T-helper 22 cell (primary cell): ENCODE results near the gene KCNK13.

ENCODE experiments used
- DNase-seq: peaks from one replicate; pipeline ENCODE4 v3.0.0-alpha.2; 2020; ENCODE audit warnings: low read depth

Gene KCNK13

DNA sequence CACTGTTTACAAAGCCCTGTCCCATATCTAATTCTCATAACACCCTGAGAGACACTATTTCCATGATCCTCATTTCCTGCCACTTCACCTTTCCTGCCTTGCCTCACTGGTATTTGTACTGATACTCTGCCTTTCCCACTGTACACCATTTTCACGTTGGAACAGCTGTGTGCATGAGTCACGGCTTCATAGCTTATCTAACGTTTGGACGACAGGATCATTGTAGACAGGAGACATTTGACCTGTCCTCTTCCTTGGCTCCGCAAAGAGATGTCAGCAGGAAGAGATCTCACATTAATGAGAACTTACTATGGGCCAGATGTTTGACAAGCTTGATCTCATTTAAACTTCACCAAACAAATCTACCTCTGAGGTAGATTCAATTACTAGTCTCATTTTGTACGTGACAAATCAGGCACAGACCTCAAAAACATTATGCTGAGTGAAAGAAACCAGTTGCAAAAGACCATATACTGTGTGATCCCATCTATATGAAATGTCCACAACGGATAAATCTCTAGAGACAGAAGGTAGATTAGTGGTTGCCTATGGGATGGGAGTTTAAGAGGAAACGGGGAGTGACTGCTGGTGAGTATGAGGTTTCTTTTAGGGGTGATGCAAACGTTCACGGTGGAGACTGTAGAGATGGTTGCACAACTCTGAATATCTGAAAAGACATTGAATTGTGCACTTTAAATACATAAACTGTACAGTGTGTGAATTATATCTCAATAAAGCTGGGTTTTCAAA lies 71.2 kb downstream of the KCNK13 start:
- DNase-seq: no peak

DNA sequence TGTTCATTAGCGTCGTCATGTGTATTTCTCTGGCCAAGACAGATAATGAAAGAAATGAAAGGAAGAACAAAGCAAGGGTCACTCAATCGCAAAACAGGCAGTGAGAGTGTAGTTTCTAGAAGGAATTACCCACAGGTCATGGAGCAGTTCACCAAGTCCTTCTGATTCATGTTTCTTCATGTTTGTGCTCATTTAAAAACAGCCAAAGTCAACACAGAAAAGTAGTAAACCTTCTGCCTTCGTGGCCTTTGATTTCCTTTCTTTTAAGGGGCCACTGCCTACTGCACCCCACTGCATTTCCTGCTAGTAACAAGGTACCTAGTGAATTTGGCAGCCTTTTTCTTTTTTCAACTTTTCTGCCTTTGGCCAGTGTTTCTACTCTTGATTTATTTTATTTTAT lies 75.1 kb downstream of the KCNK13 start:
- no peak for DNase-seq

DNA sequence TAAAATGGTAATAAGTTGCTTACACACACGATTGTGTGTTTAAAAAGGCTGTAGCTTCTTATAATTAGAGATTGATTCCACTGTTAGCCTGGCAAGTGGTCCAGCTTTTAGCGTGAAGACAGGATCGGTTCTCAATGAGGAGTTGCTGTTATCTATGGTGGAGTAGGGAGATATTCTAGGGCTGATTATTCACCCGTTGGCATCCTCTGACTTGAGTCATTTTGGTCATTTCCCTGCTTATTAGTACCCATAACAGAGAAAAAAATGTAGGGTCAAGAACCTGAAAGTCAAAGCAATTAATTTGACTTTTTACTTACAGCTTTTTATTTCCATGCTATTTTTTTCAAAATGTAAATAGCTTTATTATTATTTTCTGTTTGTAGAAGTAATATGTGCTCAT lies 76.0 kb downstream of the KCNK13 start:
- DNase-seq: no peak

DNA sequence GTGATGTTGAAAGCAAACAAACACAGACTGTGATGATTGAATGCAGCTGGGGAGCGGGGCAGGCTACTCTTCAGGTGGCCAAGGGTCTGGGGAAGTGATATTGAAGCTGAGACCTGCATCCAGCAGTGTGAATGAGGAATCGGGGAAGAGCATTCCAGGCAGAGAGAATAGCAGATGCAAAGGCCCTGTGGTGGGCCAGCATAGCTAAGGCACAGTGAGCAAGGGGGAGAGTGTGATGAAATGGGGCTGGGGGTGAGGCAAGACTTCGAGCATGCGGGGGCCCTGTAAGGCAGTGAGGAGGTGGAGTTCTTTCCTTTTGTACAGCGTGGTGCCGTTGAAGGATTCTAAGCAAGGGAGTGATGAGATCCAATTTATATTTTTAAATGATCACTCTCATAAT lies 77.4 kb downstream of the KCNK13 start:
- DNase-seq: no peak

DNA sequence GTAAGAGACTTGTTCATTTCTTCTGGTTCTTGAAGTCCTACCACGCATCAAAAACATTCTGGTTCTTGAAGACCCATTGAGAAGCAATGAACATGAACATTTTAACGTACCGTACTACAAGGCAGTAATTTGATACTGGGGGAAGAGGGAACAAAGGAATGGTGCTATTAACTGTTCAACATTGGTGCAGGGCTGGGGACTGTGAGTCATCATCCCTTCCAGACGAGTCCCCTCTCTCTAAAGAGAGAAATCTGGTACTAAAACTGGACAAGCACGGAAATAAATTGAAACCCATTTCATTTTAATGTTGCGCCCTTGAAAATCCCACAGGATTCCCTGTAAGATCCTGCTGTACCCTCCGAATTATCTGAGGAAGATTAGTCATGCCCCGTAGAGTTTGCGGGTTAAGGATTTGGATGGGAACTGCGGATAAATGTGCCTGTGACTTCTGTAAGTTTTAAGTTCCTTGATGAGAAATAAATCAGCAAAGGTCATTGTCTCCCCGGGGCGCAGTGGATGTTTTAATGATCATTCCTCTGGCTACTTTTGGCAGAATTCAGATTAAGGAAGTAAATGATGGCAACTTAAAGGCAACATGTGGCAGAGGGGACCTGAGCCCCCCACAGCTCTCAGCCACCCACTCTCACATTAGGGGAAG lies 78.6 kb downstream of the KCNK13 start:
- no peak for DNase-seq

DNA sequence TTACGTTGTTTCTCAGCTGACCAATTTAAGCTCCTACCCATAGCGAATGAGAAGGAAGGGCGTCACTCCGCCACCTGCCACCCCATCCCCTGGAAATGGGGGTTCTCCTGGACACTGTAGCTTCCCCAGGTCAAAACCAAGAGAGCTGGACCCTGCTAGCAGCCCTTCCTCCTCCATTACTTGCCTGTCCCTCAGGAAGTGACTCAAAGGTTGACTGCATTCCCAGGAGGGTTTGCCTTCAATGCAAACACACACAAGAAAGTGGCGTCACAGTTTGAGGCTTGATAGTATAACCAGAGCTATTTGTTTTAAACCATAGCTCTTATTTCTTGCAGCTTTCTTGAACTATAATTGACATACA lies 79.1 kb downstream of the KCNK13 start:
- DNase-seq: no peak

DNA sequence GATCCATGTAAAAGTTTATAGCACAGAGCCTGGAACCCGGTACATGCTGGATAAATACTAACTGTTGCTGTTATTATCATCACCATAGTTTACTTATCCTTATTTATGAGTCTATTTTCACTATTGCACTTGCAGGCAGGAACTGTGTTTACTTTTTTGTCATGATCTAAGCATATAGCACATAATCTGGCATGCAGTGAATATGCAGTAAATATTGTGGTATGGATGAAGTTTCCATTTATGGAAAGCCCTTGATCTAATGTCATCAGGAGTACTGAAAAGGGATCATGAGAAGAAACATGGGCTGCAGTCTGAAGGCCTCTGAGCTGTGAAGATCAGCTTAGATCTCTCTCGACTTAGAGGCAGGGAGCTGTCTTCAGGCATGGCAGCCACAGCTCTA lies 91.6 kb downstream of the KCNK13 start:
- no peak for DNase-seq

DNA sequence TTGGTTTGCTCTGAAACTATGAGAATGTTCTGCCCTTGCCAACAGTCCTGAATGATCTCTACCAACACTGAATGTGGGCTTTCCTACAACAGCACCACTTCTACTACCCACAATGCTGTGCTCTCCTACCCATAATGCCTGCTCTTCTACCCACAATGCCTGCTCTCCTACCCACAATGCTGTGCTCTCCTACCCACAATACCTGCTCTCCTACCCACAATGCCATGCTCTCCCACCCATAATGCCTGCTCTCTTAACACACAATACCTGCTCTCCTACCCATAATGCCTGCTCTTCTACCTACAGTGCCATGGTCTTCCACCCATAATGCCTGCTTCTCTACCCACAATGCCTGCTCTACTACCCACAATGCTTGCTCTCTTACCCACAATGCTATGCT lies 92.3 kb downstream of the KCNK13 start:
- no peak for DNase-seq

DNA sequence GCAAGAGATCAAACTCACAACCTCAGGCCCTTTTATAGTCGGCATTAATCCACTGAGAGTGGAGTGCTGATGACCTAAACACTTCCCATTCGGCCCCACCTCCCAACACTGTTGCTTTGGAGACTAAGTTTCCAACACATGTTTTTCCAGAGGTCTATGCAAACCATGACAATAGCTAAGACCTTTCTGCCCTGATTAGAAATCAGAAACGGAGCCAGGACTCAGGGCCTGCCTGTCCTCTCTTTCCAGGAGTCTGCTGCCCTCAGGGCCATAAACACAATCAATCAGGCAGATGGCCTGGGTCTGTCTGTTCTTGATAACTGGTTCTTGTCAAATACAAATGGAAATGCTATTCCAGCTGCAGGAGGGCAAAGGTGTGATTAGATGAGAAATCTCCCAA lies 97.4 kb downstream of the KCNK13 start:
- no peak for DNase-seq

DNA sequence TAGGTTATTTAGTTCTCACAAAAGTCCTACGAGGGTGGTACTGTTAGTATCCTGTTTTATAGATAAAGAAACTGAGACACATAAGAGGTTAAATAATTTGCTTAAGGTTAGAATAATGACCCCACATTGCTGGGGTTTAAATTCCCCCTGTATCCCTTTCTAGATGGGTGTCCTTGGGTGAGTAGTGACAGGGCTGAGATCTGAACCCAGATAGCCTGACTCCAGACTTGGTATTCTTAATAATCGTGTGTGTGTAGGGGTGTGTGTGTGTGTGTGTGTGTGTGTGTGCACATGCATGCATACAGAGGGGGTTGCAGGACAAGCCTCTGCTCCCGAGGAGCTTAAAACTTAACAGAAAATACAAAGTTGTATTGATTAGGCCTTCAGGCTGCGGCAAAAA lies 97.9 kb downstream of the KCNK13 start:
- DNase-seq: no peak

DNA sequence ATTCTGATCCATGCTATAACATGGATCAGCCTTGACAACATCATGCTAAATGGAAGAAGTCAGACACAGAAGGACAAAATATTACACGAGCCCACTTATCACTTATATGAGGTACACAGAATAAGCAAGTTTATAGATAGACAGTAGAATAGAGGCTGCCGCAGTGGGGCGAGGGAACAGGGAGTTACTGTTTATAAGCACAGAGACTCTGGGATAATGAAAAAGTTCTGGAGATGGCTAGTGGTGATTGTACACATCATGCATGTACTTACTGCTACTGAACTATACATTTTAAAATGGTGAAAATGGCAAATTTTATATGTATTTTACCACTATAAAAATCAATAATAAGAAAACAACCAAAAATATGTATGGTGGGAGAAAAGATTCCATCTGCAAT lies 99.3 kb downstream of the KCNK13 start:
- DNase-seq: no peak

DNA sequence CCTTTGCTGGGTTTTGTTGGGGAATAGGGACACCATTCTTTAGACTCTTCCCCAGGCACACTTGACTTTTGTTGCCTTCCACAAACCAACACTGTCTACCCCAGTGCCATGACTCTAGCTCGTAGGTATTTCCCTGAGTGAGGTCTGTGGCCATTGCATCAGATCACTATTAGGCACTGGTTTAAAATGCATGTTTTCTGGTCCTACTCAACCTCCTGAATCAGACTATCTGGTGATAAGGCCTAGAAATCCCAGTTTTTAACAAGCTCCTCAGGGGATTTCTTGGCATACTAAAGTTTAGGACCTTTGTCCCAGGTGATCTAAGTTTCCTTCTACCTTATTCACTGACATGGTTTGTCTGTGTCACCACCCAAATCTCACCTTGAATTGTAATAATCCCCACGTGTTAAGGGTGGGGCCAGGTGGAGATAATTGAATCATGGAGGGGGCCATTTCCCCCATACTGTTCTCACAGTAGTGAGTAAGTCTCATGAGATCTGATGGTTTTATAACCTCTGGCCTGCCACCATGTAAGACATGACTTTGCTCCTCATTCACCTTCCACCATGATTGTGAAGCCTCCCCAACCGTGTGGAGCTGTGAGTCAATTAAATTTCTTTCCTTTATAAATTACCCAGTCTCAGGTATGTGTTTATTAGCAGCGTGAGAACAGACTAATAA lies 106.8 kb downstream of the KCNK13 start:
- no peak for DNase-seq

DNA sequence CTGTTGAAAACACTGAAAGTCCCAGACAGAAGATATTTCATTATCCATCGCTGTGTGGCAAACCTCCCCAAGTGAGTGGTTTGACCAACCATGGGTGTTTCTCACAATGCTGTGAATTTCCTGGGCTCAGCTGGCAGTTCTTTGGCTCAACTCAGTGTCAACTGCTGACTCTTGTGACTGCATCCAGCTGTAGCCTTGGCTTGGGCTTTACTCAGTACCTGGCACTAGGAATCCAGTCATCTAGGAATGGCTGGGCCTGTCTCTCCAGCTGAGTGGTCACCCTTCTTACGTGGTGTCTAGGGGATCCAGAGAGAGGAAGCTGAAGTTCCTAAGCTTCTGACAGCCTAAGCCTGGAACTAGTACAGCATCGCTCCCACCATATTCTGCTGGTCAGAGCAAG lies 113.8 kb downstream of the KCNK13 start:
- DNase-seq: no peak

DNA sequence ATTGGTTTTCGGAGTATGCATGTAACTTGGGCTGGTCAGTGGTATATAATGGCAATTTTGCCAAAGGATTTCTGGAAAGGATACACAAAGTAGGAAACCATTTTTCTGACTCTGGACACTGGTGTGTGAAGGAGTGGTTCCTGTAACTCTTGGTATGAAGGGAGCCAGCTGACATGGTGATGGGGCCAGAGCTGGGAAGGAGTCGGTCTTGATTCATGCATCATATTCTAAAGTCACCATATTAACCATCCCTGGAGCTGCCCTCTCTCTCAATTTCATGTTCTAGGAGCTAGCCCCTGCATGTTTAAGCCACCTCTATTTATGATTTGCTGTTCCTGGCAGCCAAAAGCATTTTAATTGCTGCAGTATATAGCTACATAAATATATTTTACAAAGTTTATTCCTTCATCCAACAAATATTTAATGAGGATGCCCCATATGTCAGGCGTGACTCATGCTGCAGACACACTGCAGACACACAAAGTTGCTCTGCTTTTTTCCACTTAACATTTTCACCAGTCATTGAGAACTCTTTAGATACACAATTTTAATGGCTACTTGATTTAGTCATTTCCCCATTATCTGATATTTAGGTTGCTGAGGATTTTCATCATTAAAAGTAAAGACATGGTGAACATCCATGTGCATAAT lies 115.9 kb downstream of the KCNK13 start:
- DNase-seq: no peak

DNA sequence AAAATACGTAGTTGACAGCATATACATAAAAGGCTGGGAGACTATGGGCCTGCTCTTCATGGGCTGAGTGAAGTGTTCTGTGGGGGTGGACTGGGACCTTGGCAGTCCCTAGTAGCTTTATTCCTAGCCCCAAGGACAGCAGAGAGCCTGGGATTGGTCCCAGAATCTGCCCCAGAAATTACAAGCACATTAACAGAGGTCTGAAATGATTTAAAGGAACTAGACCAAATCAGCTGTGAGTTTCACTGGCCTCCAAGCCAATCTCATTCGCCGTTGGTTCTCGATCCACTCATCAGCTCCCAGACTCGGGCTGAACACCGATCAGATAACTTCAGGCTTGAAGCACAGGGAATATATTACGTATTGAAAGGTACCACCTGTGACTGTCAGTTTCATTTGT lies 117.6 kb downstream of the KCNK13 start:
- DNase-seq: no peak

DNA sequence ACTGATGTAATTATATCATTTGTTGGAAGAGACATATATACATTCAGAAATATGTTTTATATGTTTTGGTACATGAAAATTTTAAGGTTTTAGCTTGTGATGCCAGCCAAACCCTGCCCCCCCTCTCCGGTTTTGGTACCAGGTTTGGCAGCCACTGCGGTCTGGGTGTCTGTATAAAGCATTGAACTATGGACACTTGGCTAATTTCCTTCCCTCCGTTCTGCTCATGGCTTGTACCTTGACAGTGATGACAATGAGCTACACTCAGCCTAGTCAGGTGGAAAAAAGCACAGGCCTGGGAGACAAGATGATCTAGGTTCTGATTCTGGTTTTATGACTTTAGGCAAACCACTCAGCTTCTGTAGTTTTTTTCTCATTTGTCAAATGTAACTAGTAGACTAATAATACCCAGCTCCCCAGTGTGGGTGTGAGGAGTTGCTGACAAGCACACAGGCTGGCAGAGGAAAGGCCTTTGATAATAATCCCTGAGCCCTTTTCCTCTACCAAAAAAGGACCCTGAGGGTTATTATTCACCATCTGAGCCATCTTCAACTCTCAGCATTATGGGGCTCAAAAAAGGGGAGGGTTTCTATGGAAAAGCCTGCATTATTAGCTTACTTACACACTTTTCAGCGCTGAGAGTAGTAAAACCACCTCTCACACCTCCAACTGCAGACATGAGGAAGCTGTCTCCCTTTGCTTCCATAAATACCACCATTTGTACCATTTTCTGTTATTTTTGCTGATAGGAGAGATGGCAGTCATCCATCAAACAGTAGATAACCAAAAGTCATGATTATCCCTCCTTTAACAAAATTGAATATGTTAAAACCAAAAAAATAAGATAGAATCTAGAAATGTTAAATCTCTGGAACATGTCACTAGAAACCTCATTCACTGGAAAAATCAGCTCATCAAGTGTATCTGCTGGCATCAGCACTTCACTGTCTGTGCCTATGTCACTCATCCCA lies 118.3 kb downstream of the KCNK13 start:
- no peak for DNase-seq

DNA sequence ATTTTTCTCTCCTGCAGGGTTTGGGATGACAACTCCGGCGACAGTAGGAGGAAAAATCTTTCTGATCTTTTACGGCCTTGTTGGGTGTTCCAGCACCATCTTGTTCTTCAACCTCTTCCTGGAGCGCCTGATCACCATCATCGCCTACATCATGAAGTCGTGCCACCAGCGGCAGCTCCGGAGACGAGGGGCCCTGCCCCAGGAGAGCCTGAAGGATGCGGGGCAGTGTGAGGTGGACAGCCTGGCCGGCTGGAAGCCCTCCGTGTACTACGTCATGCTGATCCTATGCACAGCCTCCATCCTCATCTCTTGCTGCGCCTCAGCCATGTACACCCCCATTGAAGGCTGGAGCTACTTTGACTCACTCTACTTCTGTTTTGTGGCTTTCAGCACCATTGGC lies 122.3 kb downstream of the KCNK13 start:
- no peak for DNase-seq

DNA sequence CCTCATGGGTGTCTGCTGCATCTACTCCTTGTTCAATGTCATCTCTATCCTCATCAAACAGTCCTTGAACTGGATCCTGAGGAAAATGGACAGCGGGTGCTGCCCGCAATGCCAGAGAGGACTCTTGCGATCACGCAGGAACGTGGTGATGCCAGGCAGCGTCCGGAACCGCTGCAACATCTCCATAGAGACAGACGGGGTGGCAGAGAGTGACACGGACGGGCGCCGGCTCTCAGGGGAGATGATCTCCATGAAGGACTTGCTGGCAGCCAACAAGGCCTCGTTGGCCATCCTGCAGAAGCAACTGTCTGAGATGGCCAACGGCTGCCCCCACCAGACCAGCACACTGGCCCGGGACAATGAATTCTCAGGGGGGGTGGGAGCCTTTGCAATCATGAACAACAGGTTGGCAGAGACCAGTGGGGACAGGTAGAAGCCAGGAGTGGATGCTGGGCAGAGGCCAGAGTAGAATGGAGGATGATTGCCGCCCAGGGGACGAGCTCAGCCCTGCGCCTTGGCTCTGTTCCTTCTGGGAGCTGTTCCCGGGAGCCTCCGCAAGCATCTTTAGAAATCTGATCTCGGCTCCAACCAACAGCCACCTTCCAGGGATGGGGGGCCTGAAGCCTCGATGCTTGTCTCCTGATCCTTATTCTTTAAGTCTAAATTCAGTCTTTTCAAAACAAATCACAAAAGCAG lies 122.9 kb downstream of the KCNK13 start:
- no peak for DNase-seq

DNA sequence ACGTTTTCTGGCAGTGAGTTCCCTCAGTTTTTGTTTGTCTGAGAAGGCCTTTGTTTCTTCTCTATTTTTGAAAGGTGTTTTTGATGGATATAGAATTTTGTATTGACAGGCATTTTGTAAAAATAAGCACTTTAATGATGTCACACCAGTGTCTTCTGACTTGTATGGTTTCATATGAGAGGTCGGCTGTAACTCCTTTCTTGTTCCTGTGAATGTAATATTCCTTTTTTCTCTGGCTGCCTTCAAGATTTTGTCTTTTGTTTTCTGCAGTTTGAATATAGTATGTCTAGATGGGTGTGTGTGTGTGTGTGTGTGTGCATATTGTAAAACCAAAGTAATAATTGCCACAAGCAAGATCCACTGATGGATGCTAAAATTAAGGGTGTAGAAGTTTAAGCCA lies 126.8 kb downstream of the KCNK13 start:
- no peak for DNase-seq

DNA sequence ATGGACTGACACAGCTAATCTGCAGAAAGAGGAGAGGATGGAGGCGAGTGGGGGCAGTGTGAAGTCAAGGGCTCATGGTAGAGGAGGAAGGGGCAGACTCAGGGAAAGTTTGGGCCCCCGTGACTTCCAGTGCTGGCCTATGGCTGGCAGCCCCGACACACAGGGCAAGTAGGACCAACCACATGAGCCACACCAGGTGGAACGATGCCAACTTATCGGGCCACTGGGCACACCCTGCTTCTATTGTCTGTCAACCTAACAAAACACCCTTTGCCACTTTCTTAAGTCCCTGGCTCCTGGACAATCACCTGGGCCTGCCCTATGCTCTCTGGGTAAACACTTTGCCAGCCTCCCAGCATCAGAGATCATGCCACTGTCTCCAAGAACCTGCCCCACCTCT lies 129.4 kb downstream of the KCNK13 start:
- no peak for DNase-seq

DNA sequence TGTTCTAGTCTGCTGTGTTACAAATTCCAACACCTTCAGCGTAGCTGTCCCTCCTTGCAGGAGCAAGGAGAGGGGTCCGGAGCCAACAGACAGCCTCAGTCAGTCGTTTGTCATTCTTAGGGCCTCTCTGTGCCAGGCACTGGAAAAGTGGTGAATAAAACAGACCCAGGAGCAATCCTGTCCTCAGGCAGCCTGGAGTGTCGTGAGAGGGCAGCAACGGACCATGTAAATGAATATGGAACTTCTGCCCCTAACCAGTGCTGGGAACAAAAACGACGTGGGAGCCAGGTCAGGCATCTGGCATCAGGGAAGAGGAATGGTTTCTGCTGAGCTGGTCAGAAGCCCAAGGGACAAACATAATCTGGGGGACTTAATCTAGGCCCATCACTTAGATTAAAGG lies 129.8 kb downstream of the KCNK13 start:
- DNase-seq: no peak
